Measurements from ENCODE around the gene BTBD17. TPM values are rescaled to one million over a fixed set of nuclear protein-coding genes. Genes with fewer than 3 reads are reported as not detected.
"Not testable (repeated sequence)": the region's sequence is repeated elsewhere in the genome, so short reads cannot be mapped to it uniquely, and the experiment has no call there.

The BTBD17 gene
- total RNA-seq, 2 donors from 2014 or later, result 1.0 TPM; not detected in 1

- Histone ChIP-seq H3K27ac (no peak overlapping the region), H3K36me3 (replicated peaks in 1 of 2; ENCODE audit: insufficient read depth in 1 of 2, low read depth in 2 of 2) (no peaks in the 10 kb centered on the region), H3K4me1 (peaks cover 8% of the 10 kb centered on the region), H3K4me3 (no peak overlapping the region), H3K27me3 (no peaks in the 10 kb centered on the region), H3K9me3 (no peaks in the 10 kb centered on the region)
- intact Hi-C loops (cut with DNase I), result no loop called here
- ATAC-seq (peak; percentile 42), DNase-seq (peak; percentile 17 to 57 (median 36))
- WGBS, 2 donors, result 36 to 46% methylated on average over 5 of the region's 5 CpGs
- TF ChIP-seq POLR2A (IDR thresholded peaks at IDR 0.05), result no peak
- TF ChIP-seq CTCF (IDR thresholded peaks at IDR 0.05), result no peak
These were observed 45.7 kb upstream of the BTBD17 start for GRCh38 chr17:74407384-74407783.

DNA sequence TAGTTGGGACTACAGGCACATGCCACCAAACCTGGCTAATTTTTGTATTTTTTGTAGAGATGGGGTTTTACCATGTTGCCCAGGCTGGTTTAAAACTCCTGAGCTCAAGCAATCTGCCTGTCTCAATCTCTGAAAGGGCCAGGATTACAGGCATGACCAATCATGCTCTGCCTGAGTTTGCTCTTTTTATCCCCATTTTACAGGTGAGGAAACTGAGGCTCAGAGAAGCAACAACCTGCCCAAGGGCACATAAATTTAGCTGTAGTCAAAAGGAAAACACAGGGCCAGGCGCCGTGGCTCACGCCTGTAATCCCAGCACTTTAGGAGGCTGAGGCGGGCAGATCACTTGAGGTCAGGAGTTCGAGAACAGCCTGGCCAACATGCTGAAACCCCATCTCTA, 43.6 kb upstream of the BTBD17 start:
- H3K27ac ChIP-seq; intact Hi-C loops (cut with DNase I); H3K27me3 ChIP-seq; ATAC-seq; DNase-seq; H3K9me3 ChIP-seq; H3K4me1 ChIP-seq; H3K4me3 ChIP-seq; H3K36me3 ChIP-seq (replicated peaks in 1 of 2; ENCODE audit: insufficient read depth in 1 of 2, low read depth in 2 of 2): not testable (repeated sequence)
- 93 to 97% methylated on average over 5 of the region's 5 CpGs for WGBS, 2 donors

DNA sequence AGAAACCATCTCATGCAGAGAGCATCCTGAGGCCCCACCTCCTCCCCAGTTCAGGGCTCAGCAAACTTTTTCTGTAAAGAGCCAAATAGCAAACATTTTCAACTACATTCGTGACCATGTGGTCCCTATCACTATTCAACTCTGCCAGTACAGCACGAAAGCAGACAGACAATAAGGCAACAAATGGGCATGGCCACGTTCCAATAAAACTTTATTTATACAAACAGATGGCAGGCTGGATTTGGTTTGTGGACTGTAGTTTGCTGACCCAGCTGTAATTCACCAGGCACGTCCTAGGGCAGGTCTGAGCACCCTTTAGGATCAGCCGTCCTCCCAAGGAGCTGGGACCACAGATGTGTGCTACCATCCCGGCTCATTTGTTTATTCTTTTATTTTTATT, 43.1 kb upstream of the BTBD17 start:
- Histone ChIP-seq H3K36me3 (replicated peaks in 1 of 2; ENCODE audit: insufficient read depth in 1 of 2, low read depth in 2 of 2) (no peaks in the 10 kb centered on the region), H3K27ac (no peak overlapping the region), H3K4me1 (peaks cover 8% of the 10 kb centered on the region), H3K27me3 (no peaks in the 10 kb centered on the region), H3K4me3 (no peak overlapping the region), H3K9me3 (no peaks in the 10 kb centered on the region)
- no peak for ATAC-seq
- DNase-seq, result no peak
- no peak for TF ChIP-seq CTCF (IDR thresholded peaks at IDR 0.05)
- no peak for TF ChIP-seq POLR2A (IDR thresholded peaks at IDR 0.05)
- WGBS, 2 donors, result 80 to 84% methylated on average over 6 of the region's 6 CpGs
- intact Hi-C loops (cut with DNase I), result no loop called here

DNA sequence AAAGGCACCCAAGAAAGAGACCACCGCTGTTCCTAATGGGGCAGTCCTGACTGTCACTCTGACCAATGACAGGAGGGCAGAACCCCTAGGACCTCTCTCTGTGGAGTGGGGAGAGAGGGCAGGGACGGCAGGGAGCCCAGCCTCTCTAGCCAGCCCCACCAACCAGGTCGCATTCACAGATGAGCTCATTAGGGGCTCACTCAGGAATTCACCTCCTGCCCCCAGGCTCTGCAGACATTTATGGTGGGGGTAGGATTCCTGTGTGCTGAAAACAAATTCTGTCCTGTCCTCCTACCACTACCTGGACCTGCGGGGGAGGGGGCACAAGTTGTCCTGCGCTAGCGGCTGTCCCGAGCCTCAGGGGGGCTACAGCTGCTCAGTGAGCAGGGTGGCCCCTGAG, 42.5 kb upstream of the BTBD17 start:
- WGBS, 2 donors, result 78% methylated on average over 7 of the region's 7 CpGs; no CpG with 5 or more reads in 1 of the 2 donors
- DNase-seq, result no peak
- no peak for ATAC-seq
- H3K36me3 ChIP-seq (replicated peaks in 1 of 2; ENCODE audit: insufficient read depth in 1 of 2, low read depth in 2 of 2), result no peaks in the 10 kb centered on the region
- peaks cover 8% of the 10 kb centered on the region for H3K4me1 ChIP-seq
- no peak overlapping the region for H3K27ac ChIP-seq
- intact Hi-C loops (cut with DNase I), result no loop called here
- no peaks in the 10 kb centered on the region for H3K27me3 ChIP-seq
- H3K4me3 ChIP-seq, result no peak overlapping the region
- no peaks in the 10 kb centered on the region for H3K9me3 ChIP-seq
- TF ChIP-seq POLR2A (IDR thresholded peaks at IDR 0.05) (no peak), CTCF (IDR thresholded peaks at IDR 0.05) (no peak)

DNA sequence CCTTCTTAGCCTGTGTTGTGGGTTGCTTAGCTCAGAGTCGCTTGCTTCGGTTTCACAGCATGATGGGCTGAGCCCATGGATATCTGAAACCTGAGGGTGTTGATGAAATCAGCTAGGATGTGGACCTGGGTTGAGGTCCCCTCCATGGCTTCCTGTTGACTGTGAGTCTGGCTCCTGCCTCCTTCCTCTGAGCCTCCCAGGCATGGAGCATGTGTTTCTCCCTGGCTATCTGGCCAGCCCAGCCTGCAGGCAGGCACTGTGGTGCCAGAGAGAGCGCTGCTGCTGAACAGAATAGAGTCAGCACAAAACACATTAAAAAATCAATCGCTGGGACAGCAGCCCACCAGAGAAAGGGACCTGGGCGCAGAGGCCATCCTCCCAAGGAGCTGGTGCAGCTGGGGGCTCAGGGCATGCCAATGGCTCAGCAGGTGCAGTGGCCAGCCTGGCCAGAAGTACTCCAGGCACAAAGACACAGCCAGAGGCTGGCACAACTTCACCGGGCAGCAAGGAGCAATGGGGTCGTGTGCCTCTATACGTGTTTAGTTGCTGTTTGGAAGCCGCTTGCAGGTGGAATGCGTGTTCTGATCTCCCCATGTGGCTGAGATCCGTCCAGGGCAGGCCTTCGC, 42.0 kb upstream of the BTBD17 start:
- no peaks in the 10 kb centered on the region for H3K36me3 ChIP-seq (replicated peaks in 1 of 2; ENCODE audit: insufficient read depth in 1 of 2, low read depth in 2 of 2)
- DNase-seq (no peak), ATAC-seq (no peak)
- no peak for TF ChIP-seq CTCF (IDR thresholded peaks at IDR 0.05)
- no peak for TF ChIP-seq POLR2A (IDR thresholded peaks at IDR 0.05)
- no peaks in the 10 kb centered on the region for H3K27me3 ChIP-seq
- H3K4me3 ChIP-seq, result no peak overlapping the region
- WGBS, 2 donors, result 67 to 74% methylated on average over 5 to 12 of the region's 12 CpGs
- H3K27ac ChIP-seq, result no peak overlapping the region
- H3K9me3 ChIP-seq, result no peaks in the 10 kb centered on the region
- H3K4me1 ChIP-seq, result peaks cover 8% of the 10 kb centered on the region
- intact Hi-C loops (cut with DNase I), result no loop called here

All from body of pancreas (tissue), 4 donors.